CD4-positive, alpha-beta T cell treated with Interleukin-4 for 4 hours (primary cell): Measurements from ENCODE around the gene RPL22L1.
"Not testable (repeated sequence)": the region's sequence is repeated elsewhere in the genome, so short reads cannot be mapped to it uniquely, and the experiment has no call there.

ENCODE experiments used
- DNase-seq: peaks from one replicate; pipeline ENCODE4 v3.0.0-alpha.2; 2020

Gene RPL22L1

GRCh38 chr3:170826047-170826446 is 43.9 kb downstream of the RPL22L1 start:
- no peak for DNase-seq

GRCh38 chr3:170823562-170823961 is 46.4 kb downstream of the RPL22L1 start:
- DNase-seq = not testable (repeated sequence)

GRCh38 chr3:170818325-170818724 is 51.7 kb downstream of the RPL22L1 start:
- DNase-seq = not testable (repeated sequence)

- not testable (repeated sequence) for DNase-seq
Measured at GRCh38 chr3:170817471-170817870, 52.5 kb downstream of the RPL22L1 start.

- DNase-seq = no peak
Measured at GRCh38 chr3:170816841-170817240, 53.2 kb downstream of the RPL22L1 start.

GRCh38 chr3:170816341-170816740 is 53.7 kb downstream of the RPL22L1 start:
- no peak for DNase-seq

GRCh38 chr3:170815936-170816335 is 54.1 kb downstream of the RPL22L1 start:
- no peak for DNase-seq

- no peak for DNase-seq
Measured at GRCh38 chr3:170815340-170815739, 54.7 kb downstream of the RPL22L1 start.
